Thymus (tissue), 11 donors: ENCODE data around the gene ROPN1L. TPM values are rescaled to one million over a fixed set of nuclear protein-coding genes. Genes with fewer than 3 reads are reported as not detected.

Source experiments
- DNase-seq, 9 donors: peaks; one replicate each; pipeline ENCODE4 v3.0.0-alpha.2; 2013; ENCODE audit warnings: low spot score in 9 of 9, low read depth in 6 of 9, missing footprints in 1 of 9
- H3K27ac ChIP-seq, 2 donors: one replicate each; pipeline ENCODE4 v1.5.1; 2013; ENCODE audit warnings: control low read depth in 1 of 2, low read depth in 1 of 2, low read length in 1 of 2, mild to moderate bottlenecking in 1 of 2, moderate library complexity in 1 of 2
- H3K27me3 ChIP-seq, 2 donors: one replicate each; pipeline ENCODE4 v1.5.1; 2013; ENCODE audit warnings: low read length in 1 of 2; ENCODE audit not compliant: control insufficient read depth in 2 of 2, insufficient read depth in 1 of 2
- H3K36me3 ChIP-seq, 2 donors: one replicate each; pipeline ENCODE4 v1.5.1; 2013; ENCODE audit warnings: low read length in 1 of 2, mild to moderate bottlenecking in 1 of 2, moderate library complexity in 1 of 2; ENCODE audit not compliant: control insufficient read depth in 2 of 2, insufficient read depth in 2 of 2
- H3K4me1 ChIP-seq, 2 donors: one replicate each; pipeline ENCODE4 v1.5.1; 2013; ENCODE audit warnings: low read length in 2 of 2; ENCODE audit not compliant: control insufficient read depth in 2 of 2, insufficient read depth in 2 of 2
- H3K4me3 ChIP-seq, 2 donors: one replicate each; pipeline ENCODE4 v1.5.1; 2013; ENCODE audit warnings: low read length in 2 of 2, control low read depth in 1 of 2, mild to moderate bottlenecking in 1 of 2
- H3K9me3 ChIP-seq, 2 donors: one replicate each; pipeline ENCODE4 v1.5.1; 2013; ENCODE audit warnings: low read length in 1 of 2, mild to moderate bottlenecking in 1 of 2; ENCODE audit not compliant: control insufficient read depth in 2 of 2, insufficient read depth in 1 of 2
- WGBS: extraction: QIAGEN DNeasy Blood & Tissue Kit; methylation state at CpG from one replicate; pipeline ENCODE4 v1.1.7; 2013; 5-methylcytosine and 5-hydroxymethylcytosine counted together
- polyA plus RNA-seq: library from polyadenylated mRNA; stranded (reverse); fragments of 200-250 nt; gene quantifications from one replicate; pipeline ENCODE4 v1.2.3, GENCODE V29; 2013
- total RNA-seq: library from RNA; stranded (reverse); fragments of 120-200 nt; gene quantifications from one replicate; pipeline ENCODE4 v1.2.4, GENCODE V29; 2013
- donor health status: healthy.

Gene ROPN1L
- total and polyA plus RNA-seq, 2 donors: 0.42 to 0.68 TPM

DNA sequence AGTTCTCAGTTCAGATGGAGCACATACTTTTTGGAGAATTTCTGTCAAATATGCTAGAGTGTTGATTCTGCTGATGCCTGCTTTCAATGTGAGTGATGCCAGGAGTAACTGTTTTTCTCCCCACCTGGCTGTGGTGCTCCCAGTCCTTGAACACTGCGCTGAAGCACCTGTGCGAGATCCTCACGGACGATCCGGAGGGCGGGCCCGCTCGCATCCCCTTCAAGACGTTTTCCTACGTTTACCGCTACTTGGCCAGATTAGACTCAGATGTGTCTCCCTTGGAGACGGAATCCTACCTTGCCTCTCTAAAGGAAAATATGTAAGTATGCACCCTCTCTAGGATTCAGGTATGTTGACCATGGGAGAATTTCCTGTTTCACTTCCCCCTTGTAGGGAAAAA lies 19.4 kb downstream of the ROPN1L start:
- H3K4me1 ChIP-seq: no peaks in the 10 kb centered on the region
- H3K4me3 ChIP-seq: no peak overlapping the region
- H3K9me3 ChIP-seq: no peaks in the 10 kb centered on the region
- no peaks in the 10 kb centered on the region for H3K27me3 ChIP-seq
- no peaks in the 10 kb centered on the region for H3K36me3 ChIP-seq
- DNase-seq: no peak
- WGBS: 97% methylated on average over 12 of the region's 12 CpGs
- H3K27ac ChIP-seq: no peak overlapping the region

- Histone ChIP-seq H3K9me3 (no peaks in the 10 kb centered on the region), H3K27me3 (no peaks in the 10 kb centered on the region), H3K27ac (no peak overlapping the region), H3K4me3 (no peak overlapping the region), H3K36me3 (no peaks in the 10 kb centered on the region), H3K4me1 (peaks cover 0 to 7% of the 10 kb centered on the region in 2 donors)
- DNase-seq: no peak
- WGBS: 94% methylated on average over 10 of the region's 10 CpGs
These were observed 20.4 kb downstream of the ROPN1L start for GRCh38 chr5:10461904-10462555.

DNA sequence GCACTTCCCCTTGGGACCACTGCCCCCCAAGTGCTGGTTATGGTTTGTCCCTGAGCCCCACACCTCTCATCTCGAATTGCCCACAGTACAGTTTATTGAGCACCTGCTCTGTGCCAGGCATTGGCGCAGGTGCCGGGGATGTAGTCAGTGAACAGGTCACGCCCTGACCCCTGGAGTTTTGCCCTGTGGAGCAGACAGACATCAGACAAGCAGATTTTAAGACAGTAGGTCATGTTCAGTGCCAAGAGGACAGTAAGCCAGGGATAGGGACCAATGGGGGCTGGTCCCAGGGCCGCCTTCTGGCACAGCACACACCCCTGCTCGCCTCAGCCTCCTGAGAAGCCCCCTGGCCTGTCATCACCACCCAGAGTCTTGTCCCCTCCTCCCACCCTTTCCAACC lies 21.9 kb downstream of the ROPN1L start:
- peaks cover 0 to 16% of the 10 kb centered on the region in 2 donors for H3K4me1 ChIP-seq
- 89% methylated on average over 6 of the region's 6 CpGs for WGBS
- H3K27ac ChIP-seq: no peak overlapping the region
- H3K9me3 ChIP-seq: no peaks in the 10 kb centered on the region
- H3K27me3 ChIP-seq: no peaks in the 10 kb centered on the region
- H3K4me3 ChIP-seq: no peak overlapping the region
- no peak for DNase-seq
- no peaks in the 10 kb centered on the region for H3K36me3 ChIP-seq

DNA sequence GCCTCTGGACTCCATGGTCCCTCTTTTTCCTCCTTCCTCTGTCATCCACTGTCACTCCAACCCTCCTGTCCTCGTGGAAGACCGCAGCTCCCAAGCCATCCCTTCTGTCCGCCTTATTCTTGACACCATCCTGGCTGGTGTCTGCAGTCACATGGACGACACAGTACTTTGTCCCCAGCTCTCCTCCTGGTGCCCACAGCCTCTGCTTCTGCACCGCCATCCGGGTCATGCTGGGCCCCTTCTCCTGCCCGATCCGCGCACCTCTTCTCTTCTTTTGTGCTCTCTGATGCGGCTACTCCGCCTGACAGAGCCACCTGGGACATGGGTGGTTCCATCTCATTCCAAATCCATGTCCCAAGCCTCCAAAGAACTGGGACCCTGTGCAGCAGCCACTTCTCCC lies 22.5 kb downstream of the ROPN1L start:
- H3K4me1 ChIP-seq: peaks cover 0 to 16% of the 10 kb centered on the region in 2 donors
- H3K27ac ChIP-seq: no peak overlapping the region
- no peaks in the 10 kb centered on the region for H3K36me3 ChIP-seq
- DNase-seq: no peak
- H3K4me3 ChIP-seq: no peak overlapping the region
- no peaks in the 10 kb centered on the region for H3K9me3 ChIP-seq
- H3K27me3 ChIP-seq: no peaks in the 10 kb centered on the region
- 97% methylated on average over 11 of the region's 11 CpGs for WGBS

- no peak for DNase-seq
- 97% methylated on average over 10 of the region's 10 CpGs for WGBS
- H3K4me1 ChIP-seq: peaks cover 0 to 16% of the 10 kb centered on the region in 2 donors
- no peaks in the 10 kb centered on the region for H3K27me3 ChIP-seq
- no peak overlapping the region for H3K4me3 ChIP-seq
- no peaks in the 10 kb centered on the region for H3K36me3 ChIP-seq
- no peak overlapping the region for H3K27ac ChIP-seq
- H3K9me3 ChIP-seq: no peaks in the 10 kb centered on the region
These were observed 24.0 kb downstream of the ROPN1L start for GRCh38 chr5:10465726-10466125.

DNA sequence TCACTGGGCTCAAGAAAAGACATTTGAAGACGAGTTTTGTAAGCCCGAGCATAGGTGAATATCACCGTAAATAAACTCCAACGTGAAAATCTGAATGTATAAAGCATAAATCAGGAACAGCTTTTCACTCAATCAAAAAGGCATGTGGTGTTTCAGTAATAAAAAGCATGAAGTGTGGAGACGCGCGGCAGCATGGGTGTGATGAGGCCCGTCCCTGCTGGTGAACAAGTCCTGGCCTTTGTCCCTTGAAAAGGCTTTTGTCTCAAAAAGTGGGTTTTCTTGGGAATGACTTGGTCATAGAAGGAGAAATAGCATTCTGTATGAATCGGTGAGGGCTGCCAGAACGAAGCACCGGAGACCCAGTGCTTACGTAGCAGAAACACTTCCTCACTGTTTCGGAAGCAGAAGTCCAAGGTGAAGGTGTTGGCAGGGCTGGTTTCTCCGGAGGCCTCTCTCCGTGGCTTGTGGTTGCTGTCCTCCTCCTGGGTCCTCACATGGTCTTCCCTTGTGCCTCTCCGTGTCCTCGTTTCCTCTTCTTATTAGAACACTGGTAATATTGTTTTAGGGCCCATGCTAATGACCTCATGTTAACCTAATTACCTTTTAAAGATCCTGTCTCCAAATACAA lies 24.9 kb downstream of the ROPN1L start:
- DNase-seq: no peak

DNA sequence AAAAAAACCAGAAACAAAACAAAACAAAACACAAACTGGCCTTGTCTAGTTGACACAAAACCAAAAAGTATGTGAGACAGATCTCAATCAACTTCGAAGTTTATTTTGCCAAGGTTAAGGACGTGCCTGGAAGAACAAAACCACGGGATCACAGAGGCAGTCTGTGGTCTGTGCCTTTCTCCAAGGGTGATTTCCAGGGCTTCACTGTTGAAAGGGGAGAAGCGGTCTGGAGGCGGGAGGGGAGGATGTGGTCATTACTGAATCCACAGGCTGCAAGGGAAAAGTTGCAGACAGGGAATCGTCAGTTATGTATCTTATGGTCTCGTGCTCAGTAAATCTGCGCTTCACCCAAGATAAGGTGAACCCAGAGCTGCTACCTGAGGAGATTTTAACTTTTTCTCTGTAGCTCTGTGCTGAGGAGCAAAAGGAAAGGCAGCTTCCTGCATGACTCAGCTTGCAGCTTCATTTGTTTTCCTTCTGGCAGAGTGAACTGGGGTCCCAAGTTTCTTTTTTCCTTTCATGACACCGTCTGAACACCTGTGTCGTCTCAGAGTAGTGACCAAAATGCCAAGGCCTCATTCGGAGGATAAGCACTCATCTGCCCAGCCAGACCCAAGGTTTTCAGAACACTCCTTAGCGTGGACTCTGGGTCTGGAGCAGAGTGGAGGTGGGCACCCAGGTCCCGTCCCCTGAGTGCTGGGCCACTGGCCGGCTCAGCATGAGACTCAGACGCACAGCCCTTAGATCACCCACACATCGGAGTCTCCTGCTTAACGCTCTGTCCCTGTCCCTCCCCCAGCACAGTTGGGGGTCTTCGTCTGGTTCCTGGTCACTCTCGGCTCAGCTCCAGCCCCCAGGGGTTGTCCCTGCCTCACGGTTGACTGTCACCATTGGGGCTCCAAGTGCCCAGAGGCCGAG lies 25.9 kb downstream of the ROPN1L start:
- H3K27ac ChIP-seq: peak overlapping the region in 1 of 2 donors; percentile 32

More for the DNA sequence above, 24.9 kb downstream of the ROPN1L start:
- peak overlapping the region; percentile 31 to 51 for H3K27ac ChIP-seq
- no peak overlapping the region for H3K4me3 ChIP-seq
- no peaks in the 10 kb centered on the region for H3K27me3 ChIP-seq
- 76% methylated on average over 17 of the region's 17 CpGs for WGBS
- no peaks in the 10 kb centered on the region for H3K9me3 ChIP-seq
- peaks cover 0 to 16% of the 10 kb centered on the region in 2 donors for H3K4me1 ChIP-seq
- no peaks in the 10 kb centered on the region for H3K36me3 ChIP-seq

GRCh38 chr5:10468256-10468655 lies 26.6 kb downstream of the ROPN1L start:
- Histone ChIP-seq H3K36me3 (no peaks in the 10 kb centered on the region), H3K4me1 (peaks cover 0 to 16% of the 10 kb centered on the region in 2 donors), H3K9me3 (no peaks in the 10 kb centered on the region), H3K27ac (no peak overlapping the region), H3K27me3 (no peaks in the 10 kb centered on the region), H3K4me3 (no peak overlapping the region)
- WGBS: 92% methylated on average over 2 of the region's 2 CpGs
- no peak for DNase-seq

More for the DNA sequence above, 25.9 kb downstream of the ROPN1L start:
- Histone ChIP-seq H3K9me3 (no peaks in the 10 kb centered on the region), H3K4me3 (no peak overlapping the region), H3K27me3 (no peaks in the 10 kb centered on the region), H3K36me3 (no peaks in the 10 kb centered on the region), H3K4me1 (peaks cover 0 to 16% of the 10 kb centered on the region in 2 donors)
- peak in 1 of 9 donors; percentile 18 for DNase-seq
- 53% methylated on average over 21 of the region's 21 CpGs for WGBS
